Stimulated activated CD4-positive, alpha-beta T cell treated with anti-CD3 and anti-CD28 coated beads, Interleukin-2, amount 100 ng/mL, for 4 hours (primary cell): Measurements from ENCODE around the gene BABAM1.
"Not testable (repeated sequence)": the region's sequence is repeated elsewhere in the genome, so short reads cannot be mapped to it uniquely, and the experiment has no call there.

ENCODE experiments used
- DNase-seq: peaks from one replicate; pipeline ENCODE4 v3.0.0-alpha.2; 2020; ENCODE audit warnings: low read depth

The BABAM1 gene

GRCh38 chr19:17275441-17276175, 8.4 kb downstream of the BABAM1 start:
- no peak for DNase-seq

GRCh38 chr19:17279436-17279835, 12.2 kb downstream of the BABAM1 start:
- no peak for DNase-seq

GRCh38 chr19:17281391-17282304, 14.4 kb downstream of the BABAM1 start, which contains the start of gene ANKLE1:
Gene ANKLE1 (plus strand): TSS chr19:17281901. CDS start chr19:17281921, 20 bp downstream.
- DNase-seq, result no peak

- peak; percentile 65 for DNase-seq
These were observed 15.4 kb downstream of the BABAM1 start for GRCh38 chr19:17282488-17283125.

GRCh38 chr19:17283504-17283996, 16.3 kb downstream of the BABAM1 start:
- no peak for DNase-seq

GRCh38 chr19:17285415-17286135, 18.3 kb downstream of the BABAM1 start:
- no peak for DNase-seq

GRCh38 chr19:17286263-17286662, 19.0 kb downstream of the BABAM1 start:
- DNase-seq, result no peak

- no peak for DNase-seq
These were observed 19.5 kb downstream of the BABAM1 start for GRCh38 chr19:17286752-17287151.

- no peak for DNase-seq
These were observed 22.2 kb downstream of the BABAM1 start for GRCh38 chr19:17289489-17289888.

GRCh38 chr19:17292301-17293074, 25.2 kb downstream of the BABAM1 start:
- peak; percentile 58 for DNase-seq

- DNase-seq, result no peak
These were observed 26.4 kb downstream of the BABAM1 start for GRCh38 chr19:17293605-17294004.

- no peak for DNase-seq
These were observed 27.0 kb downstream of the BABAM1 start for GRCh38 chr19:17294051-17294891.

GRCh38 chr19:17295551-17295950, 28.3 kb downstream of the BABAM1 start:
- not testable (repeated sequence) for DNase-seq

GRCh38 chr19:17296273-17296672, 29.0 kb downstream of the BABAM1 start:
- DNase-seq, result no peak

- DNase-seq, result no peak
These were observed 29.7 kb downstream of the BABAM1 start for GRCh38 chr19:17296976-17297375.

GRCh38 chr19:17300992-17301619, 33.9 kb downstream of the BABAM1 start:
- DNase-seq, result no peak

GRCh38 chr19:17302391-17303166, 35.3 kb downstream of the BABAM1 start:
- DNase-seq, result no peak

- peak; percentile 89 for DNase-seq
These were observed 36.1 kb downstream of the BABAM1 start, which contains the start of gene ABHD8 for GRCh38 chr19:17303167-17303939. Gene ABHD8 (minus strand): TSS chr19:17303425. CDS start chr19:17301616, 1,809 bp downstream.
